Esophagus muscularis mucosa (tissue), 3 donors: Measurements from ENCODE around the gene SLC24A4.

ENCODE experiments used
- POLR2AphosphoS5 ChIP-seq, 2 donors: sonication (generic); formaldehyde crosslinking; IDR thresholded peaks; one replicate each; pipeline ENCODE4 v1.6.1; 2017; ENCODE audit warnings: antibody characterized with exemption in 2 of 2
- TF ChIP-seq, protein P1 (sequence below), 3 experiments: fragments of 200-600 bp in 2 of 3; fragments of 450-650 bp in 1 of 3; sonication (generic) in 2 of 3; IDR thresholded peaks; one replicate each; pipeline ENCODE4 v1.5.1; 2017 to 2019; ENCODE audit warnings: antibody characterized with exemption in 3 of 3, mild to moderate bottlenecking in 2 of 3, moderate library complexity in 1 of 3

DNA sequence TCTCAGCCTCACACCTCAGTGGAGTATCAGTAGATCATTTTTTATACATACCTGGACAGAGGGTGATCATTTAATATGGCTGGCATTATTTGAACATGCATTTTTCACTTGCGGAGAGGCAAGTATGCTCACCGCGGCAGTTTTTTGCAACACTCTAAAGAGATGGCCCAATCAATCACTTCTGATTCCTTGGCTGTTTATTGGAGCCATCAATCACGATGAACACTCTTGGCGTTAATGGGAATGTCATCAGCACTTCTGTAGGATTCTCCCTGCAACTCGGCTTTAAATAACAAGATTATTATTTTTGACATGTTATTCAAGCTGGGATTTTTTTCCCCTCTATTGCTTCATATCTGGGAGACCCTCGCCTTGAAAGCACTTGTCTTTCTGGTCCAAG is 46.9 kb upstream of the SLC24A4 start:
- TF ChIP-seq, protein P1, sequence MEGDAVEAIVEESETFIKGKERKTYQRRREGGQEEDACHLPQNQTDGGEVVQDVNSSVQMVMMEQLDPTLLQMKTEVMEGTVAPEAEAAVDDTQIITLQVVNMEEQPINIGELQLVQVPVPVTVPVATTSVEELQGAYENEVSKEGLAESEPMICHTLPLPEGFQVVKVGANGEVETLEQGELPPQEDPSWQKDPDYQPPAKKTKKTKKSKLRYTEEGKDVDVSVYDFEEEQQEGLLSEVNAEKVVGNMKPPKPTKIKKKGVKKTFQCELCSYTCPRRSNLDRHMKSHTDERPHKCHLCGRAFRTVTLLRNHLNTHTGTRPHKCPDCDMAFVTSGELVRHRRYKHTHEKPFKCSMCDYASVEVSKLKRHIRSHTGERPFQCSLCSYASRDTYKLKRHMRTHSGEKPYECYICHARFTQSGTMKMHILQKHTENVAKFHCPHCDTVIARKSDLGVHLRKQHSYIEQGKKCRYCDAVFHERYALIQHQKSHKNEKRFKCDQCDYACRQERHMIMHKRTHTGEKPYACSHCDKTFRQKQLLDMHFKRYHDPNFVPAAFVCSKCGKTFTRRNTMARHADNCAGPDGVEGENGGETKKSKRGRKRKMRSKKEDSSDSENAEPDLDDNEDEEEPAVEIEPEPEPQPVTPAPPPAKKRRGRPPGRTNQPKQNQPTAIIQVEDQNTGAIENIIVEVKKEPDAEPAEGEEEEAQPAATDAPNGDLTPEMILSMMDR (IDR thresholded peaks at IDR 0.05): no peak
- TF ChIP-seq POLR2AphosphoS5 (IDR thresholded peaks at IDR 0.05): no peak
